IMR-90 (cell line): Measurements from ENCODE around the gene GCNT2. TPM values are rescaled to one million over a fixed set of nuclear protein-coding genes. Genes with fewer than 3 reads are reported as not detected.
"Not testable (repeated sequence)": the region's sequence is repeated elsewhere in the genome, so short reads cannot be mapped to it uniquely, and the experiment has no call there.

Experiments used
- ATAC-seq: fragments of 200-7000 bp; cut with Tn5 transposase; 2 replicates; pipeline ENCODE4 v1.9.1; 2020; ENCODE audit warnings: low read depth, mild to moderate bottlenecking, moderate library complexity
- BruUV-seq: library from RNA; stranded (reverse); fragments of 400-500 nt; replicated peaks from 2 replicates; lab custom pipeline; 2021; lab: Mats Ljungman, UMichigan
- CTCF ChIA-PET: fragments of 300-600 bp; formaldehyde crosslinking; extraction: SDS; loops from one replicate; lab custom pipeline; 2021; ENCODE audit warnings: antibody characterized with exemption; lab: Yijun Ruan, JAX
- POLR2A ChIA-PET: fragments of 300-600 bp; sonication (Branson Sonifier 250); formaldehyde crosslinking; loops from one replicate; lab custom pipeline; 2022; ENCODE audit warnings: antibody characterized with exemption; ENCODE audit not compliant: unreplicated experiment; lab: Charles Lee
- DNase-seq: peaks from one replicate; pipeline ENCODE4 v3.0.0; 2013
- H2AFZ ChIP-seq: replicated peaks from 2 replicates; pipeline ENCODE3; 2013; ENCODE audit warnings: low read length, mild to moderate bottlenecking; ENCODE audit not compliant: poor library complexity
- H2AK5ac ChIP-seq: 2 replicates; pipeline ENCODE4 v1.6.1; 2013; ENCODE audit warnings: low read depth, low read length, inconsistent platforms
- H2AK9ac ChIP-seq: replicated peaks from 2 replicates; pipeline ENCODE3; 2013; ENCODE audit warnings: mild to moderate bottlenecking, low read depth, low read length, moderate library complexity; ENCODE audit not compliant: poor library complexity
- H2BK120ac ChIP-seq: 2 replicates; pipeline ENCODE4 v1.6.1; 2013; ENCODE audit warnings: low read depth, low read length, inconsistent platforms
- H2BK15ac ChIP-seq: 3 replicates; pipeline ENCODE4 v1.6.1; 2013; ENCODE audit warnings: low read depth, low read length, inconsistent platforms
- H2BK20ac ChIP-seq: 2 replicates; pipeline ENCODE4 v1.6.1; 2013; ENCODE audit warnings: low read depth, mild to moderate bottlenecking, inconsistent platforms, low read length, moderate library complexity
- H2BK5ac ChIP-seq: 2 replicates; pipeline ENCODE4 v1.6.1; 2013; ENCODE audit warnings: mild to moderate bottlenecking, low read depth, low read length, inconsistent platforms; ENCODE audit not compliant: poor library complexity, severe bottlenecking
- H3K14ac ChIP-seq: replicated peaks from 2 replicates; pipeline ENCODE4 v1.6.1; 2013; ENCODE audit warnings: low read depth, low read length, inconsistent platforms
- H3K18ac ChIP-seq: 2 replicates; pipeline ENCODE4 v1.6.1; 2013; ENCODE audit warnings: low read depth, low read length, control low read depth
- H3K23ac ChIP-seq: 2 replicates; pipeline ENCODE4 v1.6.1; 2013; ENCODE audit warnings: low read depth, low read length, inconsistent platforms
- H3K27ac ChIP-seq: 2 replicates; pipeline ENCODE4 v1.5.1; 2013; ENCODE audit warnings: mild to moderate bottlenecking, control low read depth, low read length; ENCODE audit not compliant: insufficient read depth
- H3K27me3 ChIP-seq: 2 replicates; pipeline ENCODE4 v1.6.1; 2013; ENCODE audit warnings: low read length; ENCODE audit not compliant: control insufficient read depth, insufficient read depth
- H3K36me3 ChIP-seq: 2 replicates; pipeline ENCODE4 v1.6.1; 2013; ENCODE audit warnings: low read length, mixed read lengths; ENCODE audit not compliant: control insufficient read depth, insufficient read depth
- H3K4ac ChIP-seq: 2 replicates; pipeline ENCODE4 v1.6.1; 2013; ENCODE audit warnings: low read depth, low read length, inconsistent platforms
- H3K4me1 ChIP-seq: 2 replicates; pipeline ENCODE4 v1.6.1; 2013; ENCODE audit warnings: low read length, mixed read lengths; ENCODE audit not compliant: control insufficient read depth, insufficient read depth
- H3K4me2 ChIP-seq: 2 replicates; pipeline ENCODE4 v1.6.1; 2013; ENCODE audit warnings: low read depth, mild to moderate bottlenecking, control low read depth, low read length, moderate library complexity
- H3K4me3 ChIP-seq: 2 replicates; pipeline ENCODE4 v1.5.1; 2013; ENCODE audit warnings: low read depth, mild to moderate bottlenecking, control low read depth, low read length, moderate library complexity; ENCODE audit not compliant: insufficient read depth
- H3K56ac ChIP-seq: 2 replicates; pipeline ENCODE4 v1.6.1; 2013; ENCODE audit warnings: low read length, inconsistent platforms; ENCODE audit not compliant: insufficient read depth; ENCODE audit errors: extremely low read depth
- H3K79me1 ChIP-seq, 2 experiments: 2 replicates each; pipeline ENCODE4 v1.6.1; 2013; ENCODE audit warnings: low read length in 2 of 2, inconsistent platforms in 1 of 2, low read depth in 1 of 2
- H3K9ac ChIP-seq: 2 replicates; pipeline ENCODE4 v1.6.1; 2013; ENCODE audit warnings: low read depth, low read length, control low read depth
- H3K9me1 ChIP-seq: 2 replicates; pipeline ENCODE4 v1.6.1; 2013; ENCODE audit warnings: low read length, inconsistent platforms; ENCODE audit not compliant: insufficient read depth
- H3K9me3 ChIP-seq: 2 replicates; pipeline ENCODE4 v1.6.1; 2013; ENCODE audit warnings: low read length; ENCODE audit not compliant: control insufficient read depth, insufficient read depth
- H4K20me1 ChIP-seq: 2 replicates; pipeline ENCODE4 v1.6.1; 2013; ENCODE audit warnings: low read length, inconsistent platforms; ENCODE audit not compliant: insufficient read depth
- H4K5ac ChIP-seq: 2 replicates; pipeline ENCODE4 v1.6.1; 2013; ENCODE audit warnings: mild to moderate bottlenecking, low read depth, low read length, control low read depth
- H4K8ac ChIP-seq, 2 experiments: 2 replicates each; pipeline ENCODE4 v1.6.1; 2013; ENCODE audit warnings: low read depth in 2 of 2, low read length in 2 of 2, control low read depth in 1 of 2, inconsistent platforms in 1 of 2
- H4K91ac ChIP-seq: 2 replicates; pipeline ENCODE4 v1.6.1; 2013; ENCODE audit warnings: low read depth, low read length, inconsistent platforms; ENCODE audit not compliant: insufficient read depth
- MAFK ChIP-seq: IDR thresholded peaks from 2 replicates; pipeline ENCODE4 v1.6.1; 2012; ENCODE audit warnings: low read depth, low read length, improper control_type of control experiment
- MAZ ChIP-seq: IDR thresholded peaks from 2 replicates; pipeline ENCODE4 v1.6.1; 2012; ENCODE audit warnings: low read depth, mild to moderate bottlenecking, low read length, improper control_type of control experiment, moderate library complexity, borderline replicate concordance
- MXI1 ChIP-seq: IDR thresholded peaks from 2 replicates; pipeline ENCODE4 v1.6.1; 2012; ENCODE audit warnings: low read depth, mild to moderate bottlenecking, low read length, moderate library complexity, borderline replicate concordance
- NFE2L2 ChIP-seq: fragments of 150-350 bp; IDR thresholded peaks from 2 replicates; pipeline ENCODE4 v1.6.1; 2016; ENCODE audit warnings: low read depth, mild to moderate bottlenecking, low read length
- RAD21 ChIP-seq: IDR thresholded peaks from 2 replicates; pipeline ENCODE4 v1.6.1; 2012; ENCODE audit warnings: low read length, improper control_type of control experiment
- RCOR1 ChIP-seq: IDR thresholded peaks from 2 replicates; pipeline ENCODE4 v1.6.1; 2012; ENCODE audit warnings: mild to moderate bottlenecking, low read length, improper control_type of control experiment; ENCODE audit not compliant: insufficient replicate concordance
- WGBS, 2 experiments: methylation state at CpG; one replicate each; pipeline versions ENCODE4 v1.1.5 to v1.1.7; 2013; ENCODE audit warnings: missing lambda C conversion rate in 2 of 2; ENCODE audit not compliant: insufficient read length in 1 of 2; ENCODE audit errors: extremely low coverage in 2 of 2; 5-methylcytosine and 5-hydroxymethylcytosine counted together
- dilution Hi-C: fragments of 300-500 bp; cut with HindIII; formaldehyde crosslinking; loops from one replicate; pipeline ENCODE4 v1.14.3; 2018; ENCODE audit warnings: low sequenced_read_pairs; ENCODE audit not compliant: unreplicated experiment
- in situ Hi-C: fragments of 300-500 bp; cut with MboI; formaldehyde crosslinking; loops from 3 replicates; pipeline ENCODE4 v1.14.3; 2019; ENCODE audit warnings: low sequenced_read_pairs, inconsistent platforms, mixed read lengths
- intact Hi-C: fragments of 100-400 bp; cut with micrococcal nuclease; formaldehyde crosslinking; loops from 2 replicates; pipeline ENCODE4 v1.10.0; 2022
- polyA plus RNA-seq, 3 experiments: library from polyadenylated mRNA; depleted of rRNA; stranded (reverse); fragments of >200 nt; gene quantifications; 2 replicates each; pipeline ENCODE4 v1.2.3, GENCODE V29; 2012; ENCODE audit warnings: low replicate concordance in 1 of 3
- total RNA-seq: library from RNA; depleted of rRNA; stranded (reverse); fragments of >200 nt; gene quantifications from 2 replicates; pipeline ENCODE4 v1.2.3, GENCODE V29; 2012

The GCNT2 gene
- total and polyA plus RNA-seq, 2 of the 4 experiments (the other 2 are of a cell fraction) = 0.34 to 0.90 TPM

- Histone ChIP-seq H3K9me3 (no peaks in the 10 kb centered on the region), H4K20me1 (no peaks in the 10 kb centered on the region), H3K56ac (no peak overlapping the region), H3K9ac (no peak overlapping the region), H3K36me3 (no peaks in the 10 kb centered on the region), H2AK5ac (no peak overlapping the region), H3K18ac (no peak overlapping the region), H3K4me3 (no peak overlapping the region), H4K5ac (no peak overlapping the region), H2BK120ac (no peak overlapping the region), H3K4me1 (no peaks in the 10 kb centered on the region), H3K4ac (no peak overlapping the region), H2AFZ (no peak overlapping the region), H2BK20ac (no peak overlapping the region), H3K4me2 (no peak overlapping the region), H2BK5ac (no peak overlapping the region), H4K8ac (no peak overlapping the region), H3K27me3 (no peaks in the 10 kb centered on the region), H3K23ac (no peak overlapping the region), H2AK9ac (no peak overlapping the region), H3K27ac (no peak overlapping the region), H3K79me1 (no peaks in the 10 kb centered on the region), H3K14ac (no peak overlapping the region), H2BK15ac (no peak overlapping the region), H4K91ac (no peak overlapping the region), H3K9me1 (no peaks in the 10 kb centered on the region)
- ATAC-seq (no peak), DNase-seq (peak; percentile 20)
- in situ Hi-C loops (no loop called here), intact Hi-C loops (no loop called here), dilution Hi-C loops (no loop called here)
- POLR2A ChIA-PET = no interaction called here
- TF ChIP-seq MAZ (no peak), RAD21 (no peak), MXI1 (no peak), NFE2L2 (peak; percentile 90), MAFK (peak; percentile 84), RCOR1 (no peak)
- no CpG with 5 or more reads among the region's 7 CpGs for WGBS, 2 experiments
- BruUV-seq = no TSS peak
- CTCF ChIA-PET = no interaction called here
Observed at GRCh38 chr6:10518557-10519407, 2.4 kb upstream of the GCNT2 start.

- ATAC-seq, DNase-seq, H3K56ac ChIP-seq, H3K4me2 ChIP-seq, H4K8ac ChIP-seq, H4K5ac ChIP-seq, H2BK15ac ChIP-seq, H3K9me3 ChIP-seq, CTCF ChIA-PET, H3K79me1 ChIP-seq, H3K36me3 ChIP-seq, H2BK120ac ChIP-seq, H3K27ac ChIP-seq, H2AK5ac ChIP-seq, H2BK5ac ChIP-seq, H4K20me1 ChIP-seq, H3K23ac ChIP-seq, H2AK9ac ChIP-seq, BruUV-seq, H3K27me3 ChIP-seq, POLR2A ChIA-PET, H2AFZ ChIP-seq, H3K9me1 ChIP-seq, intact Hi-C loops, in situ Hi-C loops, H2BK20ac ChIP-seq, H3K4ac ChIP-seq, dilution Hi-C loops, H3K18ac ChIP-seq, H3K9ac ChIP-seq, H3K4me3 ChIP-seq, H3K4me1 ChIP-seq, H3K14ac ChIP-seq, H4K91ac ChIP-seq: not testable (repeated sequence)
- WGBS, 2 experiments = 90% methylated on average over 2 of the region's 8 CpGs; no CpG with 5 or more reads in 1 of the 2 experiments
Observed at GRCh38 chr6:10519408-10519697, 1.8 kb upstream of the GCNT2 start.
